HL-60 (cell line): ENCODE measurements around the gene EXOC5.
"Not testable (repeated sequence)": the region's sequence is repeated elsewhere in the genome, so short reads cannot be mapped to it uniquely, and the experiment has no call there.

Source experiments
- DNase-seq, 2 experiments: peaks; one replicate each; pipeline ENCODE4 v3.0.0-alpha.2; 2010 to 2020; ENCODE audit warnings: low read depth in 1 of 2, low spot score in 1 of 2
- H3K27ac ChIP-seq: fragments of 250-450 bp; sonication (Bioruptor Pico); replicated peaks from 2 replicates; pipeline ENCODE4 v1.5.1; 2020; ENCODE audit warnings: mild to moderate bottlenecking, moderate library complexity
- H3K27me3 ChIP-seq: fragments of 250-450 bp; sonication (Bioruptor Pico); 2 replicates; pipeline ENCODE4 v1.5.1; 2021; ENCODE audit warnings: mild to moderate bottlenecking, moderate library complexity; ENCODE audit not compliant: insufficient read depth, poor library complexity, severe bottlenecking
- H3K4me3 ChIP-seq: replicated peaks from 2 replicates; pipeline ENCODE4 v1.5.1; 2011; ENCODE audit warnings: mild to moderate bottlenecking, control low read depth, low read length; ENCODE audit not compliant: insufficient read depth
- GABPA ChIP-seq: IDR thresholded peaks from 2 replicates; pipeline ENCODE4 v1.6.1; 2012; ENCODE audit warnings: low read depth
- POLR2AphosphoS5 ChIP-seq: IDR thresholded peaks from 2 replicates; pipeline ENCODE4 v1.6.1; 2012; ENCODE audit warnings: low read depth
- SPI1 ChIP-seq: IDR thresholded peaks from 2 replicates; pipeline ENCODE4 v1.6.1; 2012; ENCODE audit warnings: low read depth, mild to moderate bottlenecking, borderline replicate concordance
- TF ChIP-seq, protein P1 (sequence below): IDR thresholded peaks from 2 replicates; pipeline ENCODE4 v1.6.1; 2012; ENCODE audit warnings: low read depth; ENCODE audit not compliant: insufficient replicate concordance
- TF ChIP-seq, protein P2 (sequence below): IDR thresholded peaks from one replicate; pipeline ENCODE4 v1.5.1; 2011; ENCODE audit warnings: low read length, control low read depth, inconsistent platforms; ENCODE audit not compliant: insufficient read depth

Gene EXOC5

DNA sequence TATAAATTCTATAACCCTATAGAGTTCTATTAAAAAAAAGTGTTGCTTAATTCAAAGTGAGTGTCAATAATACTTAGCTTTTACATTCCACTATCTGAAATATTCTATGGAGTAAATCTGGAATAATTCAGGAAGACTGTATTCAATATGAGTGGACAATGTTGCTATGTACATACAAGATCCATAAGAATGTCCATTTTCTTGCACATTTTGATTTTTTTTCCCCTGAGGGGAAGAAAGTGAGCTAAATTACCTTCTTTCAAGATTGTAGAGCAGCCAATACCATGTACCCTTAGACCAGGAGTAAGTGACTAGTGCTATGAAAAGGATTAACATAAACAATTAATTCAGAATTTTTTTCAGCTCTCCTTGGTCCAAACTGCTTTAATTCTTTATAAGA is 25.4 kb downstream of the EXOC5 start:
- TF ChIP-seq SPI1 (no peak), GABPA (no peak), POLR2AphosphoS5 (no peak)
- TF ChIP-seq, protein P1, sequence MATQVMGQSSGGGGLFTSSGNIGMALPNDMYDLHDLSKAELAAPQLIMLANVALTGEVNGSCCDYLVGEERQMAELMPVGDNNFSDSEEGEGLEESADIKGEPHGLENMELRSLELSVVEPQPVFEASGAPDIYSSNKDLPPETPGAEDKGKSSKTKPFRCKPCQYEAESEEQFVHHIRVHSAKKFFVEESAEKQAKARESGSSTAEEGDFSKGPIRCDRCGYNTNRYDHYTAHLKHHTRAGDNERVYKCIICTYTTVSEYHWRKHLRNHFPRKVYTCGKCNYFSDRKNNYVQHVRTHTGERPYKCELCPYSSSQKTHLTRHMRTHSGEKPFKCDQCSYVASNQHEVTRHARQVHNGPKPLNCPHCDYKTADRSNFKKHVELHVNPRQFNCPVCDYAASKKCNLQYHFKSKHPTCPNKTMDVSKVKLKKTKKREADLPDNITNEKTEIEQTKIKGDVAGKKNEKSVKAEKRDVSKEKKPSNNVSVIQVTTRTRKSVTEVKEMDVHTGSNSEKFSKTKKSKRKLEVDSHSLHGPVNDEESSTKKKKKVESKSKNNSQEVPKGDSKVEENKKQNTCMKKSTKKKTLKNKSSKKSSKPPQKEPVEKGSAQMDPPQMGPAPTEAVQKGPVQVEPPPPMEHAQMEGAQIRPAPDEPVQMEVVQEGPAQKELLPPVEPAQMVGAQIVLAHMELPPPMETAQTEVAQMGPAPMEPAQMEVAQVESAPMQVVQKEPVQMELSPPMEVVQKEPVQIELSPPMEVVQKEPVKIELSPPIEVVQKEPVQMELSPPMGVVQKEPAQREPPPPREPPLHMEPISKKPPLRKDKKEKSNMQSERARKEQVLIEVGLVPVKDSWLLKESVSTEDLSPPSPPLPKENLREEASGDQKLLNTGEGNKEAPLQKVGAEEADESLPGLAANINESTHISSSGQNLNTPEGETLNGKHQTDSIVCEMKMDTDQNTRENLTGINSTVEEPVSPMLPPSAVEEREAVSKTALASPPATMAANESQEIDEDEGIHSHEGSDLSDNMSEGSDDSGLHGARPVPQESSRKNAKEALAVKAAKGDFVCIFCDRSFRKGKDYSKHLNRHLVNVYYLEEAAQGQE = no peak
- TF ChIP-seq, protein P2, sequence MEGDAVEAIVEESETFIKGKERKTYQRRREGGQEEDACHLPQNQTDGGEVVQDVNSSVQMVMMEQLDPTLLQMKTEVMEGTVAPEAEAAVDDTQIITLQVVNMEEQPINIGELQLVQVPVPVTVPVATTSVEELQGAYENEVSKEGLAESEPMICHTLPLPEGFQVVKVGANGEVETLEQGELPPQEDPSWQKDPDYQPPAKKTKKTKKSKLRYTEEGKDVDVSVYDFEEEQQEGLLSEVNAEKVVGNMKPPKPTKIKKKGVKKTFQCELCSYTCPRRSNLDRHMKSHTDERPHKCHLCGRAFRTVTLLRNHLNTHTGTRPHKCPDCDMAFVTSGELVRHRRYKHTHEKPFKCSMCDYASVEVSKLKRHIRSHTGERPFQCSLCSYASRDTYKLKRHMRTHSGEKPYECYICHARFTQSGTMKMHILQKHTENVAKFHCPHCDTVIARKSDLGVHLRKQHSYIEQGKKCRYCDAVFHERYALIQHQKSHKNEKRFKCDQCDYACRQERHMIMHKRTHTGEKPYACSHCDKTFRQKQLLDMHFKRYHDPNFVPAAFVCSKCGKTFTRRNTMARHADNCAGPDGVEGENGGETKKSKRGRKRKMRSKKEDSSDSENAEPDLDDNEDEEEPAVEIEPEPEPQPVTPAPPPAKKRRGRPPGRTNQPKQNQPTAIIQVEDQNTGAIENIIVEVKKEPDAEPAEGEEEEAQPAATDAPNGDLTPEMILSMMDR = no peak
- H3K4me3 ChIP-seq = no peak overlapping the region
- no peaks in the 10 kb centered on the region for H3K27me3 ChIP-seq
- DNase-seq = no peak
- H3K27ac ChIP-seq = no peak overlapping the region

DNA sequence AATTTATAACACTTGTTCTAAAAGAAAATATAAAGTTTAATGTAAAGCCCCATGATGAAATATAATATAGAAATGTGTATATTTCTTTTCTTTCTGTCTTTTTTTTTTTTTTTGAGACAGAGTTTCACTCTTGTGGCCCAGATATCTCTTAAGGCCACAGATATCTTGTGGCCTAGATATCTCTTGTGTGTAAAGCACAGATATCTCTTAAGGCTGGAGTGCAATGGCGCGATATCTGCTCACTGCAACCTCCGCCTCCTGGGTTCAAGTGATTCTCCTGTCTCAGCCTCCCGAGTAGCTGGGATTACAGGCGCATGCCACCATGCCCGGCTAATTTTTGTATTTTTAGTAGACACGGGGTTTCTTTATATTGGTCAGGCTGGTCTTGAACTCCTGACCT is 28.6 kb downstream of the EXOC5 start:
- DNase-seq, H3K4me3 ChIP-seq, H3K27ac ChIP-seq, H3K27me3 ChIP-seq: not testable (repeated sequence)

DNA sequence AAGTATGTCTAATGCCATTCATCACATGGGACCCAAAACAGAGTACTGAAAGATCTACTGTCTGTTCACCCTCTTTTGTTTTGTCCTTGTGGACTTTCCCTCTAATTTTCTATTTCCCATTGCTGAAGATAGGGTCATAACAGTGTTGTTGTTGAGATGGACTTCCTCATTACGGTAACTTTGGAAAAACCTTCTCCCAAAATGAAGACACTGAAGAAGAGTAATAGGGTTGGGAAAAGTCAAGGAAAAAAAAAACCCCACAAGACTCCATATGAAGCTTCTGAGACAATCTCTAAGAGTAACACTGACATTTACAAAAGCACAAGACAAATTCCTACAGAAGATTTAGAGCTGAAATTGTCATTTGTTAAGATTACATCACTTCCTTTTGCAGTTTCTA is 36.7 kb downstream of the EXOC5 start:
- peak; percentile 31; the same call in 1 of the 2 replicates for TF ChIP-seq SPI1
- TF ChIP-seq, protein P1 = no peak
- DNase-seq = no peak
- no peak overlapping the region for H3K4me3 ChIP-seq
- no peak overlapping the region for H3K27ac ChIP-seq
- no peaks in the 10 kb centered on the region for H3K27me3 ChIP-seq

DNA sequence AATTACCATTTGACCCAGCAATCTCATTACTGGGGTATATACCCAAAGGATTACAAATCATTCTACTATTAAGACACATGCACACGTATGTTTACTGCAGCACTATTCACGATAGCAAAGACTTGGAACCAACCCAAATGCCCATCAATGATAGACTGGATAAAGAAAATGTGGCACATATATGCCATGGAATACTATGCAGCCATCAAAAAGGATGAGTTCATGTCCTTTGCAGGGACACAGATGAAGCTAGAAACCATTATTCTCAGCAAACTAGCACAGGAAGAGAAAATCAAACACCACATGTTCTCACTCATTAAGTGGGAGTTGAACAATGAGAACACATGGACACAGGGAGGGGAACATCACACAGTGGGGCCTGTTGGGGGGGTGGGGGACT is 40.4 kb downstream of the EXOC5 start:
- H3K27me3 ChIP-seq, H3K27ac ChIP-seq, DNase-seq, H3K4me3 ChIP-seq: not testable (repeated sequence)

DNA sequence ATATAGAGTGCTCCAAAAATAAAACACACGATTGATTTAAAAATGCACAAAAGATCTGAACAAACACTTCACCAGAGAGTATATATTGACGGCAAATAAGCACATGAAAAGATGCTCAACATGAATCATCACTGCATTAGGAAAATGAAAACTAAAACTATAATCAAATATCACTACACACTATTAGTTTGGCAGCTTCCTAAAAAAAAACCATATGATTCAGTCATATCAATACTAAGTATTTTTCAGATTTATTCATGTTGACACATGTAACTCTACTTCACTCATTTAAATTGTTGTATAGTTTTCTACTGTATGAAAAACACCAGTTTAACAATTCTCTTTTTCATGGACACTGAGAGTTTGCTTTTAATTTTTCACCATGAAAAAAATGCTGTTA is 41.6 kb downstream of the EXOC5 start:
- H3K27me3 ChIP-seq = no peaks in the 10 kb centered on the region
- no peak overlapping the region for H3K27ac ChIP-seq
- TF ChIP-seq, protein P2 = no peak
- TF ChIP-seq GABPA (no peak), POLR2AphosphoS5 (no peak), SPI1 (no peak)
- TF ChIP-seq, protein P1 = no peak
- no peak overlapping the region for H3K4me3 ChIP-seq
- DNase-seq = no peak
